OCI-LY7 (cell line): ENCODE results near the gene SMARCD1. TPM values are rescaled to one million over a fixed set of nuclear protein-coding genes. Genes with fewer than 3 reads are reported as not detected.

ENCODE experiments used
- BruUV-seq: library from RNA; stranded (reverse); fragments of 400-500 nt; replicated peaks from 2 replicates; lab custom pipeline; 2021; lab: Mats Ljungman, UMichigan
- CTCF ChIA-PET: fragments of 300-600 bp; sonication (Branson Sonifier 250); formaldehyde crosslinking; loops from one replicate; lab custom pipeline; 2022; ENCODE audit warnings: antibody characterized with exemption; ENCODE audit not compliant: unreplicated experiment; lab: Charles Lee
- POLR2A ChIA-PET: fragments of 300-600 bp; sonication (Branson Sonifier 250); formaldehyde crosslinking; loops from one replicate; lab custom pipeline; 2022; ENCODE audit warnings: antibody characterized with exemption; lab: Charles Lee
- DNase-seq: peaks from one replicate; pipeline ENCODE4 v3.0.0-alpha.2; 2015; ENCODE audit warnings: low spot score
- H2AFZ ChIP-seq: fragments of 200-600 bp; sonication (generic), shearing (Covaris generic); 2 replicates; pipeline ENCODE4 v1.6.1; 2014; ENCODE audit warnings: mild to moderate bottlenecking, antibody characterized with exemption, low read length, moderate library complexity
- H3K27ac ChIP-seq: fragments of 200-600 bp; sonication (generic); 2 replicates; pipeline ENCODE4 v1.5.1; 2014; ENCODE audit warnings: mixed run types, low read depth, mild to moderate bottlenecking, moderate library complexity, low read length, inconsistent platforms; ENCODE audit not compliant: poor library complexity, severe bottlenecking
- H3K36me3 ChIP-seq: fragments of 200-600 bp; sonication (generic); 2 replicates; pipeline ENCODE4 v1.6.1; 2014; ENCODE audit warnings: mild to moderate bottlenecking, antibody characterized with exemption, low read length, moderate library complexity, mixed read lengths; ENCODE audit not compliant: insufficient read depth
- H3K4me1 ChIP-seq: fragments of 200-600 bp; sonication (generic); 2 replicates; pipeline ENCODE4 v1.5.1; 2014; ENCODE audit warnings: mild to moderate bottlenecking, low read length; ENCODE audit not compliant: insufficient read depth, poor library complexity, severe bottlenecking
- H3K4me2 ChIP-seq: fragments of 200-600 bp; sonication (generic); 2 replicates; pipeline ENCODE4 v1.6.1; 2014; ENCODE audit warnings: mild to moderate bottlenecking, low read length
- H3K4me3 ChIP-seq: fragments of 200-600 bp; sonication (generic); 2 replicates; pipeline ENCODE4 v1.5.1; 2014; ENCODE audit warnings: mild to moderate bottlenecking, low read depth, low read length; ENCODE audit not compliant: poor library complexity, severe bottlenecking
- H3K79me2 ChIP-seq: fragments of 200-600 bp; sonication (generic); 2 replicates; pipeline ENCODE4 v1.6.1; 2016; ENCODE audit warnings: low read depth, mild to moderate bottlenecking, low read length, moderate library complexity, mixed read lengths; ENCODE audit not compliant: insufficient read depth
- H3K9me2 ChIP-seq: fragments of 200-600 bp; sonication (generic); 2 replicates; pipeline ENCODE4 v1.6.1; 2016; ENCODE audit warnings: mild to moderate bottlenecking, low read length, mixed read lengths; ENCODE audit not compliant: insufficient read depth
- H3K9me3 ChIP-seq: fragments of 200-600 bp; sonication (generic); 2 replicates; pipeline ENCODE4 v1.6.1; 2014; ENCODE audit warnings: mild to moderate bottlenecking, mixed run types, low read length, mixed read lengths
- H4K20me1 ChIP-seq: fragments of 200-600 bp; sonication (generic); 2 replicates; pipeline ENCODE4 v1.6.1; 2014; ENCODE audit warnings: mild to moderate bottlenecking, antibody characterized with exemption, low read length, moderate library complexity, mixed read lengths; ENCODE audit not compliant: insufficient read depth
- EZH2phosphoT487 ChIP-seq: fragments of 200-600 bp; sonication (generic); IDR thresholded peaks from 2 replicates; pipeline ENCODE4 v1.6.1; 2018; ENCODE audit warnings: low read depth, borderline replicate concordance, mild to moderate bottlenecking, mixed run types, antibody characterized with exemption, low read length, moderate library complexity, mixed read lengths
- intact Hi-C: fragments of 100-400 bp; cut with micrococcal nuclease; formaldehyde crosslinking; loops from one replicate; pipeline ENCODE4 v1.10.0; 2022; ENCODE audit not compliant: unreplicated experiment
- total RNA-seq, 2 experiments: library from RNA; depleted of rRNA in 1 of 2; stranded (reverse); fragments of >200 nt in 1 of 2; shearing (Covaris generic) in 1 of 2; gene quantifications; 2 replicates each; pipeline ENCODE4 v1.2.3, GENCODE V29; 2014 to 2022
- TF ChIP-seq, protein P1 (sequence below): fragments of 200-600 bp; sonication (generic); conservative IDR thresholded peaks from 2 replicates; pipeline ENCODE4 v1.5.1; 2014; ENCODE audit warnings: mild to moderate bottlenecking, antibody characterized with exemption, low read length, moderate library complexity, mixed read lengths

SMARCD1 gene
- total RNA-seq, 2 experiments from 2014 or later: 92.8 to 134 TPM

DNA sequence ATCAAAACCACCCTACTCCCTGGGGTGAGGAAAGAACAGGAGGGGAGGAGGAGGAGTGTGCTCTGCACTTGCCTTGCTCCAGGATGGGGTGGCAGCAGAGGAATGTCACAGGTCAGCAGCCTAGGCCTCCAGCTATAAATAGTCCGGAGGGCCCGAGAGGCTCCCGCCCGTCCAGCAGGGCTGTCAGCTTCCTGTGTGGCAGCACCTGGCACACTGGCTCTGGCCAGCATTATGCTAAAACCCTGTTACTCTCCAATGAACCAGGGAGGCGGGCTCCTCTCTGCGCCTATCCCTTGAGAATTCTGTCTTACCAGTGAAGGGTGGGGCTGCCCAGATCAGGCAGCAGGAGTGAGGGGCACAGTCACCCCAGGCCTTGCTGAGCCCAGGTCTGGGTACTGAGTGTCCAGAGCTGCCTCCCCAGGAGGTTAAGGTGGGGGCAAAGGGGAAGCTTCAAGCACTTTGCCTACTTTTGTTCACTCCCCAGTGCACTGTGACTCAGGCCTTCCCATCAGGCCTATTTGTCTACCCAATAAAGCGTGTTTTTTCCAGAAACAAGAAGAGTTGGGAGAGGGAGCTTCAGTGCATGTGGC lies 25.7 kb downstream of the SMARCD1 start:
- H3K4me2 ChIP-seq: peak overlapping the region; percentile 77
- peak overlapping the region; percentile 57 for H2AFZ ChIP-seq
- H3K9me3 ChIP-seq: no peaks in the 10 kb centered on the region
- no TSS peak for BruUV-seq
- no peaks in the 10 kb centered on the region for H3K9me2 ChIP-seq
- H3K4me3 ChIP-seq: peak overlapping the region; percentile 62
- intact Hi-C loops: loop anchor here (1.0 to 5.0 kb wide), 3 partner anchors 26 to 111 kb away; partner anchors contain the start of gene SMARCD1
- peaks cover 33% of the 10 kb centered on the region for H3K4me1 ChIP-seq
- peak overlapping the region; percentile 85 for H3K27ac ChIP-seq
- TF ChIP-seq EZH2phosphoT487: no peak
- TF ChIP-seq, protein P1, sequence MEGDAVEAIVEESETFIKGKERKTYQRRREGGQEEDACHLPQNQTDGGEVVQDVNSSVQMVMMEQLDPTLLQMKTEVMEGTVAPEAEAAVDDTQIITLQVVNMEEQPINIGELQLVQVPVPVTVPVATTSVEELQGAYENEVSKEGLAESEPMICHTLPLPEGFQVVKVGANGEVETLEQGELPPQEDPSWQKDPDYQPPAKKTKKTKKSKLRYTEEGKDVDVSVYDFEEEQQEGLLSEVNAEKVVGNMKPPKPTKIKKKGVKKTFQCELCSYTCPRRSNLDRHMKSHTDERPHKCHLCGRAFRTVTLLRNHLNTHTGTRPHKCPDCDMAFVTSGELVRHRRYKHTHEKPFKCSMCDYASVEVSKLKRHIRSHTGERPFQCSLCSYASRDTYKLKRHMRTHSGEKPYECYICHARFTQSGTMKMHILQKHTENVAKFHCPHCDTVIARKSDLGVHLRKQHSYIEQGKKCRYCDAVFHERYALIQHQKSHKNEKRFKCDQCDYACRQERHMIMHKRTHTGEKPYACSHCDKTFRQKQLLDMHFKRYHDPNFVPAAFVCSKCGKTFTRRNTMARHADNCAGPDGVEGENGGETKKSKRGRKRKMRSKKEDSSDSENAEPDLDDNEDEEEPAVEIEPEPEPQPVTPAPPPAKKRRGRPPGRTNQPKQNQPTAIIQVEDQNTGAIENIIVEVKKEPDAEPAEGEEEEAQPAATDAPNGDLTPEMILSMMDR: no peak
- H3K36me3 ChIP-seq: peaks cover 5% of the 10 kb centered on the region; the same call in 1 of the 2 replicates
- peaks cover 27% of the 10 kb centered on the region for H3K79me2 ChIP-seq
- peak; percentile 84 for DNase-seq
- ChIA-PET CTCF (interaction anchor here (0.6 to 3.9 kb wide), 19 partner anchors 11 to 163 kb away, joined by 3 to 35 read pairs (median 5); partner anchors contain the start of genes CERS5 and SMARCD1), POLR2A (interaction anchor here (0.5 to 3.7 kb wide), 17 partner anchors 9 to 615 kb away, joined by 3 to 62 read pairs (median 5); partner anchors contain the start of genes CERS5 and SMARCD1)
- no peaks in the 10 kb centered on the region for H4K20me1 ChIP-seq

DNA sequence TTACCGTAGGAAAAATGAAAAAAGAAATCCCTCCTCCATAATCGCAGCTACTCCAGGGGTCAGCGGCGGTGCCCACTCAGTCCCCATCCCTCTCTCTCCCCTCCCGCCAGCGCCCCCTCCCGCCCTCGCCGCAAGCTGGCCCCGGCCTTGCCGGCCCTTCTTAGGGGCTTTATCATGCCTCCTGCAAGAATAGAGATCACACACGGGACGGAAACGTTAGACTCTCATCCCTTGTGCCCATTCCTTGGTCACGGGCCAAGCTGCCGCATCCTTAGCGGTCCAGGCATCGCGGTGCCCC lies 26.2 kb downstream of the SMARCD1 start:
- Histone ChIP-seq H2AFZ (peak overlapping the region; percentile 57), H3K9me3 (no peaks in the 10 kb centered on the region), H3K9me2 (no peaks in the 10 kb centered on the region), H3K79me2 (peaks cover 28% of the 10 kb centered on the region), H3K4me1 (peaks cover 33% of the 10 kb centered on the region), H3K4me3 (peak overlapping the region; percentile 62), H3K4me2 (peak overlapping the region; percentile 77), H3K27ac (peak overlapping the region; percentile 85), H3K36me3 (peaks cover 10% of the 10 kb centered on the region; the same call in 1 of the 2 replicates), H4K20me1 (no peaks in the 10 kb centered on the region)
- TF ChIP-seq, protein P1: no peak; the same call in 1 of the 2 replicates
- no peak for TF ChIP-seq EZH2phosphoT487
- ChIA-PET POLR2A (interaction anchor here (0.5 to 3.7 kb wide), 12 partner anchors 9 to 367 kb away, joined by 3 to 62 read pairs (median 6); partner anchors contain the start of genes CERS5 and SMARCD1), CTCF (interaction anchor here (0.6 to 3.9 kb wide), 15 partner anchors 8 to 348 kb away, joined by 3 to 35 read pairs (median 5); partner anchors contain the start of genes CERS5, GPD1 and SMARCD1)
- no TSS peak for BruUV-seq
- no peak for DNase-seq
- intact Hi-C loops: loop anchor here (1.0 to 5.0 kb wide), 3 partner anchors 26 to 111 kb away; partner anchors contain the start of gene SMARCD1
